Gastrocnemius medialis (tissue), 4 donors: ENCODE data around the gene SUCLG1. TPM values are rescaled to one million over a fixed set of nuclear protein-coding genes. Genes with fewer than 3 reads are reported as not detected.

Experiments
- ATAC-seq, 2 donors: fragments of 150-250 bp; one replicate each; pipeline ENCODE4 v1.9.1; 2016
- DNase-seq, 2 donors: peaks; one replicate each; pipeline ENCODE4 v3.0.0-alpha.2; 2019
- H3K27ac ChIP-seq, 4 donors: fragments of 200-600 bp; sonication (generic); 1 replicate in 1 of 4; 2 replicates in 3 of 4; pipeline ENCODE4 v1.5.1; 2016 to 2018; ENCODE audit warnings: mild to moderate bottlenecking in 2 of 4, moderate library complexity in 1 of 4
- H3K27me3 ChIP-seq, 3 donors: fragments of 200-600 bp; sonication (generic) in 2 of 3; 1 replicate in 1 of 3; 2 replicates in 2 of 3; pipeline versions ENCODE4 v1.5.1 to v1.6.0; 2016 to 2019; ENCODE audit warnings: mild to moderate bottlenecking in 1 of 3, moderate library complexity in 1 of 3
- H3K36me3 ChIP-seq, 2 donors: fragments of 200-600 bp; sonication (generic) in 1 of 2; one replicate each; pipeline ENCODE4 v1.5.1; 2017 to 2018
- H3K4me1 ChIP-seq, 2 donors: fragments of 200-600 bp; sonication (generic) in 1 of 2; one replicate each; pipeline ENCODE4 v1.5.1; 2016 to 2017; ENCODE audit warnings: mild to moderate bottlenecking in 2 of 2
- H3K4me3 ChIP-seq, 4 donors: fragments of 200-600 bp; sonication (generic) in 3 of 4; 1 replicate in 1 of 4; 2 replicates in 3 of 4; pipeline ENCODE4 v1.5.1; 2016 to 2019; ENCODE audit warnings: mild to moderate bottlenecking in 2 of 4
- H3K9me3 ChIP-seq, 3 donors: fragments of 200-600 bp; sonication (generic) in 2 of 3; 1 replicate in 1 of 3; 2 replicates in 2 of 3; pipeline ENCODE4 v1.5.1; 2016 to 2019
- CTCF ChIP-seq, 5 experiments: fragments of 450-650 bp in 3 of 5; fragments of 200-600 bp in 2 of 5; sonication (generic) in 2 of 5; IDR thresholded peaks in 4 of 5; conservative IDR thresholded peaks in 1 of 5; 1 replicate in 4 of 5; 2 replicates in 1 of 5; pipeline ENCODE4 v1.5.1; 2016 to 2019; ENCODE audit warnings: antibody characterized with exemption in 5 of 5, mild to moderate bottlenecking in 3 of 5, moderate library complexity in 3 of 5
- POLR2A ChIP-seq, 2 donors: fragments of 450-650 bp; IDR thresholded peaks; one replicate each; pipeline ENCODE4 v1.6.1; 2017; ENCODE audit warnings: antibody characterized with exemption in 2 of 2, mild to moderate bottlenecking in 2 of 2, moderate library complexity in 2 of 2
- in situ Hi-C, 4 donors: fragments of 200-750 bp; cut with MboI; loops; one replicate each; pipeline versions ENCODE4 v1.15.0 to v1.8.0; 2017; ENCODE audit warnings: low sequenced_read_pairs in 4 of 4
- intact Hi-C: fragments of 100-400 bp; cut with DNase I; formaldehyde crosslinking; loops from one replicate; pipeline ENCODE4 v1.15.1; 2023; ENCODE audit warnings: low total_unique reads
- total RNA-seq, 4 donors: library from RNA; depleted of rRNA; stranded (reverse); fragments of >200 nt; gene quantifications; one replicate each; pipeline versions ENCODE4 v1.1.0 to v1.2.3, GENCODE V29; 2016

The SUCLG1 gene
- total RNA-seq, 4 donors from 2014 or later = 96.9 to 136 (median 117) TPM

- H3K27me3 ChIP-seq = no peaks in the 10 kb centered on the region
- intact Hi-C loops = no loop called here
- H3K36me3 ChIP-seq = no peaks in the 10 kb centered on the region
- in situ Hi-C loops = no loop called here
- DNase-seq = no peak
- ATAC-seq = no peak
- no peak for TF ChIP-seq POLR2A (IDR thresholded peaks at IDR 0.05)
- TF ChIP-seq CTCF (IDR thresholded peaks at IDR 0.05 in 4 of 5, conservative IDR thresholded peaks at IDR 0.05 in 1 of 5) = no peak
- no peak overlapping the region for H3K27ac ChIP-seq
- H3K9me3 ChIP-seq = no peaks in the 10 kb centered on the region
- no peaks in the 10 kb centered on the region for H3K4me1 ChIP-seq
- no peak overlapping the region for H3K4me3 ChIP-seq
These were observed 84.1 kb downstream of the SUCLG1 start for GRCh38 chr2:84375020-84375419.

GRCh38 chr2:84373866-84374265 is 85.2 kb downstream of the SUCLG1 start:
- intact Hi-C loops = no loop called here
- no peak for ATAC-seq

More at GRCh38 chr2:84373866-84374265, 85.2 kb downstream of the SUCLG1 start:
- in situ Hi-C loops = no loop called here
- H3K27me3 ChIP-seq = no peaks in the 10 kb centered on the region
- no peak overlapping the region for H3K27ac ChIP-seq
- DNase-seq = no peak
- H3K4me1 ChIP-seq = no peaks in the 10 kb centered on the region
- H3K36me3 ChIP-seq = no peaks in the 10 kb centered on the region
- H3K4me3 ChIP-seq = no peak overlapping the region
- H3K9me3 ChIP-seq = no peaks in the 10 kb centered on the region
- no peak for TF ChIP-seq POLR2A (IDR thresholded peaks at IDR 0.05)
- TF ChIP-seq CTCF (IDR thresholded peaks at IDR 0.05 in 4 of 5, conservative IDR thresholded peaks at IDR 0.05 in 1 of 5) = no peak

Other genes with a start within 250 kb of the SUCLG1 start
- gene DNAH6, start 57.2 kb upstream of the SUCLG1 start, total RNA-seq = not detected